SK-N-SH (cell line): ENCODE measurements around the gene CYBC1. TPM values are rescaled to one million over a fixed set of nuclear protein-coding genes. Genes with fewer than 3 reads are reported as not detected.
A peak's percentile ranks its signal among the peaks of the same experiment; 100 is the strongest.

Source experiments
- EP300 ChIP-seq, 2 experiments: IDR thresholded peaks; 2 replicates each; pipeline versions ENCODE4 v1.4.0 to v1.6.1; 2012; ENCODE audit warnings: borderline replicate concordance in 1 of 2, low read depth in 1 of 2, low read length in 1 of 2
- EZH2phosphoT487 ChIP-seq: fragments of 200-600 bp; sonication (generic); IDR thresholded peaks from 2 replicates; pipeline ENCODE4 v1.6.1; 2017; ENCODE audit warnings: low read depth, mixed run types, mild to moderate bottlenecking, antibody characterized with exemption, moderate library complexity, borderline replicate concordance
- FOSL2 ChIP-seq: IDR thresholded peaks from 2 replicates; pipeline ENCODE4 v1.4.0; 2012; ENCODE audit warnings: low read depth, mild to moderate bottlenecking, moderate library complexity, borderline replicate concordance
- FOXJ3 ChIP-seq: sonication (generic); formaldehyde crosslinking; IDR thresholded peaks from 2 replicates; pipeline ENCODE4 v1.5.1; 2020; ENCODE audit warnings: mild to moderate bottlenecking, missing genetic modification reagents
- GATA2 ChIP-seq: sonication (generic); formaldehyde crosslinking; IDR thresholded peaks from 2 replicates; pipeline ENCODE4 v1.5.0; 2020; ENCODE audit warnings: mild to moderate bottlenecking, missing genetic modification reagents
- JUND ChIP-seq: IDR thresholded peaks from 2 replicates; pipeline ENCODE4 v1.4.0; 2012
- MEF2A ChIP-seq: IDR thresholded peaks from 2 replicates; pipeline ENCODE4 v1.4.0; 2012; ENCODE audit warnings: low read depth, borderline replicate concordance
- MXI1 ChIP-seq: IDR thresholded peaks from 2 replicates; pipeline ENCODE4 v1.6.1; 2012; ENCODE audit warnings: mild to moderate bottlenecking, low read depth, low read length, improper control_type of control experiment
- NFIC ChIP-seq: IDR thresholded peaks from 2 replicates; pipeline ENCODE4 v1.4.0; 2012; ENCODE audit warnings: borderline replicate concordance
- NRF1 ChIP-seq: IDR thresholded peaks from 2 replicates; pipeline ENCODE4 v1.6.1; 2012; ENCODE audit warnings: low read depth, mild to moderate bottlenecking, low read length
- RFX5 ChIP-seq: IDR thresholded peaks from 2 replicates; pipeline ENCODE4 v1.6.1; 2012; ENCODE audit warnings: mild to moderate bottlenecking, improper control_type of control experiment, low read length
- SMC3 ChIP-seq: IDR thresholded peaks from 2 replicates; pipeline ENCODE4 v1.6.1; 2012; ENCODE audit warnings: low read depth, low read length, improper control_type of control experiment
- TEAD4 ChIP-seq: IDR thresholded peaks from 2 replicates; pipeline ENCODE4 v1.4.0; 2012; ENCODE audit warnings: mild to moderate bottlenecking, borderline replicate concordance; ENCODE audit not compliant: insufficient read depth
- YY1 ChIP-seq: IDR thresholded peaks from 2 replicates; pipeline ENCODE4 v1.4.0; 2012; ENCODE audit warnings: low read depth, mild to moderate bottlenecking
- polyA plus RNA-seq, 3 experiments: library from polyadenylated mRNA; depleted of rRNA; stranded (reverse); fragments of >200 nt; gene quantifications; 2 replicates each; pipeline ENCODE4 v1.2.3, GENCODE V29; 2012
- TF ChIP-seq, protein P1 (sequence below): IDR thresholded peaks from 2 replicates; pipeline ENCODE4 v1.6.1; 2012; ENCODE audit warnings: mild to moderate bottlenecking, low read depth, low read length, moderate library complexity
- TF ChIP-seq, protein P2 (sequence below): IDR thresholded peaks from 2 replicates; pipeline ENCODE4 v1.4.0; 2012; ENCODE audit warnings: low read depth, borderline replicate concordance
- TF ChIP-seq, protein P3 (sequence below): fragments of 200-600 bp; sonication (generic); IDR thresholded peaks from 2 replicates; pipeline ENCODE4 v1.6.1; 2017; ENCODE audit warnings: antibody characterized with exemption, mild to moderate bottlenecking, moderate library complexity
- TF ChIP-seq, protein P4 (sequence below): IDR thresholded peaks from 2 replicates; pipeline ENCODE4; 2012
- TF ChIP-seq, protein P5 (sequence below): fragments of 150-350 bp; IDR thresholded peaks from 2 replicates; pipeline ENCODE4 v1.6.1; 2017; ENCODE audit warnings: antibody characterized with exemption, low read length, low read depth, borderline replicate concordance

Gene CYBC1
- polyA plus RNA-seq, 1 of the 3 experiments (the other 2 are of a cell fraction), result 165 TPM

DNA sequence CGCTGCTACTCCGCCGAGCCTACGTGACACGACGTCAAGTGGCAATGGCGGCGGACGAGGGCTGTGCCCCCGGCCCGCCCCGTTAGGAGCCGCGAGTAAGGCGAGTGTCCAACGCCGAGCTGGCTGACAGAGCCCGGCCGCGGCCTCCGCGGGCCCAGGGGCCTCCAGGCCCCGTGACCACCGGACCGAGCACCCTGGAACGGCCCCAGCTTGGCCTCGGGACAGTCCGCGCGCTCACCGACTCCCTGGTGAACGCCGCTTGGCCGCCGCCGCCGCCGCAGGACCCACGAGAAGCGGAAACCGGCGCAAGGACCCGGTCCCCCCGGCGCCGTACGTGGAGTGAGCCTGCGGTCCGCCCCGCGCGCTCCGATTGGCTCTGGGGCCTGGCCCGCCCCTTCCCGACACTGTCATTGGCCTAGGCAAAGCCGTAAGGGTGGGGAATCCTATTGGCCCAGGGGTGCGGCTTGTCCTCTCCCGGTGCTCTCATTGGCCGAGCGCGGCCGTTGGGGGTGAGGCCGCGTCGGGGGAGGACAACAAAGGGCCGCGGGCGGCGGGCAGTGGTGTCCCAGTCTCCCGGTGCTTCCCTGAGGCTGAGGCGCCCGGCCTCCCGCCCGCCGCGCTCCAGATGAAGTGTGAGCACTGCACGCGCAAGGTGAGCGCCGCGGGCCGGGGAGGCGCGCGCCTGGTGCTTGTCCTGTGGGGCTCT lies 7.8 kb upstream of the CYBC1 start, which contains the start of gene NARF (continued):
- TF ChIP-seq, protein P1, sequence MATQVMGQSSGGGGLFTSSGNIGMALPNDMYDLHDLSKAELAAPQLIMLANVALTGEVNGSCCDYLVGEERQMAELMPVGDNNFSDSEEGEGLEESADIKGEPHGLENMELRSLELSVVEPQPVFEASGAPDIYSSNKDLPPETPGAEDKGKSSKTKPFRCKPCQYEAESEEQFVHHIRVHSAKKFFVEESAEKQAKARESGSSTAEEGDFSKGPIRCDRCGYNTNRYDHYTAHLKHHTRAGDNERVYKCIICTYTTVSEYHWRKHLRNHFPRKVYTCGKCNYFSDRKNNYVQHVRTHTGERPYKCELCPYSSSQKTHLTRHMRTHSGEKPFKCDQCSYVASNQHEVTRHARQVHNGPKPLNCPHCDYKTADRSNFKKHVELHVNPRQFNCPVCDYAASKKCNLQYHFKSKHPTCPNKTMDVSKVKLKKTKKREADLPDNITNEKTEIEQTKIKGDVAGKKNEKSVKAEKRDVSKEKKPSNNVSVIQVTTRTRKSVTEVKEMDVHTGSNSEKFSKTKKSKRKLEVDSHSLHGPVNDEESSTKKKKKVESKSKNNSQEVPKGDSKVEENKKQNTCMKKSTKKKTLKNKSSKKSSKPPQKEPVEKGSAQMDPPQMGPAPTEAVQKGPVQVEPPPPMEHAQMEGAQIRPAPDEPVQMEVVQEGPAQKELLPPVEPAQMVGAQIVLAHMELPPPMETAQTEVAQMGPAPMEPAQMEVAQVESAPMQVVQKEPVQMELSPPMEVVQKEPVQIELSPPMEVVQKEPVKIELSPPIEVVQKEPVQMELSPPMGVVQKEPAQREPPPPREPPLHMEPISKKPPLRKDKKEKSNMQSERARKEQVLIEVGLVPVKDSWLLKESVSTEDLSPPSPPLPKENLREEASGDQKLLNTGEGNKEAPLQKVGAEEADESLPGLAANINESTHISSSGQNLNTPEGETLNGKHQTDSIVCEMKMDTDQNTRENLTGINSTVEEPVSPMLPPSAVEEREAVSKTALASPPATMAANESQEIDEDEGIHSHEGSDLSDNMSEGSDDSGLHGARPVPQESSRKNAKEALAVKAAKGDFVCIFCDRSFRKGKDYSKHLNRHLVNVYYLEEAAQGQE, result peak; percentile 28; the same call in 1 of the 2 replicates
- TF ChIP-seq MXI1 (peak; percentile 54; the same call in 1 of the 2 replicates), GATA2 (CRISPR knock-in tag) (no peak), EP300 (IDR thresholded peaks at IDR 0.05; ENCODE audit: borderline replicate concordance in 1 of 2, low read depth in 1 of 2, low read length in 1 of 2) (peak in 1 of 2 experiments; percentile 45; a peak in 3 of 4 replicates), RFX5 (peak; percentile 68; the same call in 1 of the 2 replicates), EZH2phosphoT487 (no peak), NFIC (no peak), JUND (no peak; the same call in 1 of the 2 replicates), FOSL2 (no peak), TEAD4 (no peak), NRF1 (0 out of 2 replicates have a peak, but pooled peaks have one; percentile 14), MEF2A (no peak), YY1 (peak; percentile 96), FOXJ3 (CRISPR knock-in tag) (no peak), SMC3 (no peak)
- TF ChIP-seq, protein P2, sequence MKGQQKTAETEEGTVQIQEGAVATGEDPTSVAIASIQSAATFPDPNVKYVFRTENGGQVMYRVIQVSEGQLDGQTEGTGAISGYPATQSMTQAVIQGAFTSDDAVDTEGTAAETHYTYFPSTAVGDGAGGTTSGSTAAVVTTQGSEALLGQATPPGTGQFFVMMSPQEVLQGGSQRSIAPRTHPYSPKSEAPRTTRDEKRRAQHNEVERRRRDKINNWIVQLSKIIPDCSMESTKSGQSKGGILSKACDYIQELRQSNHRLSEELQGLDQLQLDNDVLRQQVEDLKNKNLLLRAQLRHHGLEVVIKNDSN, result no peak
- TF ChIP-seq, protein P3, sequence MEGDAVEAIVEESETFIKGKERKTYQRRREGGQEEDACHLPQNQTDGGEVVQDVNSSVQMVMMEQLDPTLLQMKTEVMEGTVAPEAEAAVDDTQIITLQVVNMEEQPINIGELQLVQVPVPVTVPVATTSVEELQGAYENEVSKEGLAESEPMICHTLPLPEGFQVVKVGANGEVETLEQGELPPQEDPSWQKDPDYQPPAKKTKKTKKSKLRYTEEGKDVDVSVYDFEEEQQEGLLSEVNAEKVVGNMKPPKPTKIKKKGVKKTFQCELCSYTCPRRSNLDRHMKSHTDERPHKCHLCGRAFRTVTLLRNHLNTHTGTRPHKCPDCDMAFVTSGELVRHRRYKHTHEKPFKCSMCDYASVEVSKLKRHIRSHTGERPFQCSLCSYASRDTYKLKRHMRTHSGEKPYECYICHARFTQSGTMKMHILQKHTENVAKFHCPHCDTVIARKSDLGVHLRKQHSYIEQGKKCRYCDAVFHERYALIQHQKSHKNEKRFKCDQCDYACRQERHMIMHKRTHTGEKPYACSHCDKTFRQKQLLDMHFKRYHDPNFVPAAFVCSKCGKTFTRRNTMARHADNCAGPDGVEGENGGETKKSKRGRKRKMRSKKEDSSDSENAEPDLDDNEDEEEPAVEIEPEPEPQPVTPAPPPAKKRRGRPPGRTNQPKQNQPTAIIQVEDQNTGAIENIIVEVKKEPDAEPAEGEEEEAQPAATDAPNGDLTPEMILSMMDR, result no peak
- TF ChIP-seq, protein P4, sequence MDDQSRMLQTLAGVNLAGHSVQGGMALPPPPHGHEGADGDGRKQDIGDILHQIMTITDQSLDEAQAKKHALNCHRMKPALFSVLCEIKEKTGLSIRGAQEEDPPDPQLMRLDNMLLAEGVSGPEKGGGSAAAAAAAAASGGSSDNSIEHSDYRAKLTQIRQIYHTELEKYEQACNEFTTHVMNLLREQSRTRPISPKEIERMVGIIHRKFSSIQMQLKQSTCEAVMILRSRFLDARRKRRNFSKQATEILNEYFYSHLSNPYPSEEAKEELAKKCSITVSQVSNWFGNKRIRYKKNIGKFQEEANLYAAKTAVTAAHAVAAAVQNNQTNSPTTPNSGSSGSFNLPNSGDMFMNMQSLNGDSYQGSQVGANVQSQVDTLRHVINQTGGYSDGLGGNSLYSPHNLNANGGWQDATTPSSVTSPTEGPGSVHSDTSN, result peak; percentile 2; the same call in 1 of the 2 replicates
- TF ChIP-seq, protein P5, sequence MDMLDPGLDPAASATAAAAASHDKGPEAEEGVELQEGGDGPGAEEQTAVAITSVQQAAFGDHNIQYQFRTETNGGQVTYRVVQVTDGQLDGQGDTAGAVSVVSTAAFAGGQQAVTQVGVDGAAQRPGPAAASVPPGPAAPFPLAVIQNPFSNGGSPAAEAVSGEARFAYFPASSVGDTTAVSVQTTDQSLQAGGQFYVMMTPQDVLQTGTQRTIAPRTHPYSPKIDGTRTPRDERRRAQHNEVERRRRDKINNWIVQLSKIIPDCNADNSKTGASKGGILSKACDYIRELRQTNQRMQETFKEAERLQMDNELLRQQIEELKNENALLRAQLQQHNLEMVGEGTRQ, result no peak
